ENCODE data around the gene S100A14. TPM values are rescaled to one million over a fixed set of nuclear protein-coding genes. Genes with fewer than 3 reads are reported as not detected.

S100A14 gene
- polyA plus RNA-seq, 3 donors from 2014 or later: not detected

DNA sequence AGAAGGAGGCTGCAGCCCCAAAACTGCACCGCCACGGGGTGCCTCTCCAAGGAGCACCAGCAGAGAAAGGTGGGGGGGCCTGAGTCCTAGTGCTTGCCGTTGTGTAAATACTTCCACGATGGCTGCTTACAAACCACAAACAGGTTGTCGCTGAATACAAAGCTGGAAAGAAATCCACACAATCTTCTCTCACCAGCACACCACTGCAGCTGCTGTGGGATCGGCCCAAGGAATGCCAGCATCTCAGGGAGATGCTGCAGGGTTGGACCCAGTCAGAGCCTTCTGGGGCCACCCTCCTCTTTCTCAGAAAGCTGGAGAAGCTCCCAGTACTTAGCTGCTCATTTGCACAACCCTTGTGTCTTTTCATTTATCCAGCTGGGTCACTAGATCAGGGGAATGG, 3.0 kb upstream of the S100A14 start:
- no peaks in the 10 kb centered on the region for H3K9me3 Mint-ChIP-seq
- H3K4me1 Mint-ChIP-seq: peaks cover 0 to 3% of the 10 kb centered on the region in 2 donors
- H3K27ac Mint-ChIP-seq: no peak overlapping the region
- DNase-seq: no peak
- H3K27me3 Mint-ChIP-seq (ENCODE audit: low read depth in 3 of 3): peaks cover 2 to 5% (median 2%) of the 10 kb centered on the region in 3 donors
- peaks cover 0 to 6% (median 0%) of the 10 kb centered on the region in 3 donors for H3K36me3 Mint-ChIP-seq
- H3K4me3 Mint-ChIP-seq: no peak overlapping the region

DNA sequence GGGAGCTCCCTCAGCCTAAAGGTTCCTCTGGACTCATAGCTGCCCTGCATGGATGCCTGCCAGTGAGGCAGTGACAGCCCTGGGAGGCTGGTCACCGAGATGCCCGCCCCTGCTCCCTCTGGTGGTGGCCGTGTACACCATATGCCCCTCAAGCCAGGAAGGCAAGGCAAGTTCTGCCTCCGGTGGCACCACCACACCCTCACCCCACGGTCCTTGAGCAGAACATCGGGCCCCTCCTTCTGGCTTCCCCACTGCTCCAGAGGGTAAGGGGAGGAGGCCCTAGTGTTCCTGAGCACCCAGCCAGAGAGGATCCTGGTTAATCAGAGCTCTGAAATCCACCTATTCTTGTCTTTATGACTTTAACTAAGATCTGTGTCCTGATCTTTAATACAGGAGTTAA, 1.5 kb upstream of the S100A14 start:
- H3K27ac Mint-ChIP-seq: no peak overlapping the region
- H3K9me3 Mint-ChIP-seq: no peaks in the 10 kb centered on the region
- H3K4me3 Mint-ChIP-seq: no peak overlapping the region
- DNase-seq: peak in 2 of 3 donors; percentile 53 to 54
- H3K4me1 Mint-ChIP-seq: peaks cover 0 to 3% of the 10 kb centered on the region in 2 donors
- no peaks in the 10 kb centered on the region for H3K36me3 Mint-ChIP-seq
- peaks cover 0 to 7% (median 2%) of the 10 kb centered on the region in 3 donors for H3K27me3 Mint-ChIP-seq (ENCODE audit: low read depth in 3 of 3)

DNA sequence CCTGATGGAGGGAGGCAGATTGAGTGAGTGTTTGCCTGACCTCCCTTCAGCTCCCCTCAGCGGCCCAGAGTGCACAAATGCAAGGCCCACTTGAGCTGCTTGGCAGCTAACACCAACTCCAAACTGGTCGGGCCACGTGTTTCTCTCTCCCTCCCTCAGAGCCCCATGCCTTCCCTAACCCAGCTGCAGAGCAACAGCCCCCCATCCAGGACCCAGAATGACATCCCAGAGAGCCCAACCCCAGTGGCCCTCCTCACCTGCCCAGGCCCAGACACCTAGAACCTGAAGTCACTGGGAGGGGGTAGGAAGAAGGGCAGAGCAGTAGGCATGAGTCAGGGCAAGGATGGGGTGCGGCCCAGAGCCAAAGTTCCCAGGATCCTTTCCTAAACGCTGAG, 789 bp upstream of the S100A14 start:
- Mint-ChIP-seq H3K4me1 (peaks cover 0 to 3% of the 10 kb centered on the region in 2 donors), H3K4me3 (no peak overlapping the region), H3K27ac (no peak overlapping the region), H3K9me3 (no peaks in the 10 kb centered on the region), H3K27me3 (ENCODE audit: low read depth in 3 of 3) (peaks cover 0 to 6% (median 2%) of the 10 kb centered on the region in 3 donors), H3K36me3 (no peaks in the 10 kb centered on the region)
- DNase-seq: no peak

- Mint-ChIP-seq H3K36me3 (no peaks in the 10 kb centered on the region), H3K27me3 (ENCODE audit: low read depth in 3 of 3) (peaks cover 0 to 6% (median 2%) of the 10 kb centered on the region in 3 donors), H3K9me3 (no peaks in the 10 kb centered on the region), H3K4me3 (no peak overlapping the region), H3K27ac (no peak overlapping the region), H3K4me1 (peaks cover 0 to 3% of the 10 kb centered on the region in 2 donors)
- no peak for DNase-seq
Measured at GRCh38 chr1:153615406-153615805, 719 bp downstream of the S100A14 start.

DNA sequence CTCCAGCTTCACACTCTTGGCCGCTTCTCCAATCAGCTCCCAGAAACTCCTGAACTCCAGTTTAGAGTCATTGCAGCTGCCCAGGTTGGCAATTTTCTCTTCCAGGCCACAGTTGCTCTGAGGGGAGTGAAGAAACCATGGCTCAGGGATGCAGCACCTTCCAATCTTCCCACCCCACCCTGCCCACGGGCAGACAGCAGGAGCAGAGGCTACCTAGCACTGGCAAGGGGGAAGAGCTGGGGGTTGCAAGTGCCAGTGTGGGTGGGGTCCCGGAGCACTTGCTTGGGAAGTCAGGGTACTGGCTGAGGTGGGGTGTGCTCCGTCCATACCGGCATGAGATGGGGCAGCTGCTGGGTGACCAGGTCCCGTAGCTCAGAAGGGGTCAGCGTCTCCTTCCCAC, 1.2 kb downstream of the S100A14 start:
- H3K27ac Mint-ChIP-seq: no peak overlapping the region
- H3K36me3 Mint-ChIP-seq: no peaks in the 10 kb centered on the region
- no peak for DNase-seq

GRCh38 chr1:153614189-153614900, 1.8 kb downstream of the S100A14 start:
- H3K4me3 Mint-ChIP-seq: no peak overlapping the region
- H3K4me1 Mint-ChIP-seq: peaks cover 0 to 3% of the 10 kb centered on the region in 2 donors
- no peaks in the 10 kb centered on the region for H3K9me3 Mint-ChIP-seq
- no peak overlapping the region for H3K27ac Mint-ChIP-seq
- no peaks in the 10 kb centered on the region for H3K36me3 Mint-ChIP-seq
- H3K27me3 Mint-ChIP-seq (ENCODE audit: low read depth in 3 of 3): peaks cover 0 to 5% (median 4%) of the 10 kb centered on the region in 3 donors
- DNase-seq: no peak

More for the DNA sequence above, 1.2 kb downstream of the S100A14 start:
- Mint-ChIP-seq H3K4me1 (peaks cover 0 to 3% of the 10 kb centered on the region in 2 donors), H3K9me3 (no peaks in the 10 kb centered on the region), H3K4me3 (no peak overlapping the region), H3K27me3 (ENCODE audit: low read depth in 3 of 3) (peaks cover 0 to 5% (median 4%) of the 10 kb centered on the region in 3 donors)

DNA sequence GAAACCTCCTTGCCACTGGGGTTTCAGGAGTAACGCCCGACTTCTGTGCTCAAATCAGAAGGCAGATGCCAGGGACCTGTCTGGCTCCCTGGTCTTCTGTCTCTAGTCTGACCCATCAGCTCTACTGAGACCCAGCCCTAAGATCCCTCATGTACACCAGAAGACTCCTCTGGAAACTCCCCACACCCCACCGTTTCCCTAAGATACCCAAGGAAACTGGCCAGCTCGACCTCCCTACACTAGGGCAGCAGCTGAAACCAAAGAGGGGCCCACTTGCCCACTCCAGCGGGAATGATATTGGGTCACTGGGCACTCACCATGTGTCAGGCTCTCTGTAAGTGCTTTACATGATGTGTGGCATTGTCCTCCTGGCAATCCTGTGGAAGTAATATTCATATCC, 2.7 kb downstream of the S100A14 start:
- Mint-ChIP-seq H3K27ac (no peak overlapping the region), H3K27me3 (ENCODE audit: low read depth in 3 of 3) (peaks cover 0 to 5% (median 4%) of the 10 kb centered on the region in 3 donors), H3K9me3 (no peaks in the 10 kb centered on the region), H3K4me3 (no peak overlapping the region), H3K4me1 (peaks cover 0 to 3% of the 10 kb centered on the region in 2 donors), H3K36me3 (no peaks in the 10 kb centered on the region)
- no peak for DNase-seq

- H3K9me3 Mint-ChIP-seq: no peaks in the 10 kb centered on the region
- H3K27me3 Mint-ChIP-seq (ENCODE audit: low read depth in 3 of 3): peaks cover 0 to 5% (median 4%) of the 10 kb centered on the region in 3 donors
- no peak within 1 kb of the TSS for H3K4me3 Mint-ChIP-seq
- DNase-seq: no peak
- H3K4me1 Mint-ChIP-seq: peaks cover 0 to 3% of the 10 kb centered on the region in 2 donors
- no peaks in the 10 kb centered on the region for H3K36me3 Mint-ChIP-seq
- H3K27ac Mint-ChIP-seq: no peak within 1 kb of the TSS
Measured at GRCh38 chr1:153612755-153613331, 3.3 kb downstream of the S100A14 start, which contains the start of gene S100A16. TSS of gene S100A16 (minus strand) at chr1:153613137. CDS start at chr1:153608151, 4,986 bp downstream.

GRCh38 chr1:153612111-153612754, 3.9 kb downstream of the S100A14 start:
- Mint-ChIP-seq H3K9me3 (no peaks in the 10 kb centered on the region), H3K27ac (no peak overlapping the region), H3K4me1 (no peaks in the 10 kb centered on the region), H3K36me3 (no peaks in the 10 kb centered on the region), H3K4me3 (no peak overlapping the region), H3K27me3 (ENCODE audit: low read depth in 3 of 3) (peaks cover 0 to 5% (median 4%) of the 10 kb centered on the region in 3 donors)
- no peak for DNase-seq

DNA sequence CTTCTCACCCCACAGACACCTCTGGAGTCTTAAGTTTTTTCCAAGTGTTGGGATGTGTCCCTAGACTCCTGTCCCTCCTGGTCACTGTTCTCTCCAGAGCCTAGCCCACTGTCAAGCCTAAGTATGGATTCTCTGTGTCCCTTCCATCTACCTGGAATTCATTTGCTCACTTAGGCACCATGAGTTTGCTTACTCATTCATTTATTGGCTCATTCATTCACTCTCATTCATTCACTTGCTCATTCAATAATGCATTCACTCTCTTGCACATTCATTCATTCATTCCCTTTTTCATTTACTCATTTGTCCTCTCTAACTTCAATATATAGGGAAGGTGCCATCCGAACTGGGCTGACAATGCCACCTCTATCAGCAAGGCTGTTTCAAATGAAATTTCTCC, 4.8 kb downstream of the S100A14 start:
- Mint-ChIP-seq H3K4me3 (no peak overlapping the region), H3K4me1 (no peaks in the 10 kb centered on the region), H3K9me3 (no peaks in the 10 kb centered on the region), H3K27ac (no peak overlapping the region), H3K27me3 (ENCODE audit: low read depth in 3 of 3) (peaks cover 0 to 5% (median 4%) of the 10 kb centered on the region in 3 donors), H3K36me3 (no peaks in the 10 kb centered on the region)
- no peak for DNase-seq

GRCh38 chr1:153610811-153611301, 5.3 kb downstream of the S100A14 start:
- Mint-ChIP-seq H3K27ac (no peak overlapping the region), H3K36me3 (no peaks in the 10 kb centered on the region), H3K4me1 (no peaks in the 10 kb centered on the region), H3K27me3 (ENCODE audit: low read depth in 3 of 3) (peaks cover 0 to 5% (median 4%) of the 10 kb centered on the region in 3 donors), H3K9me3 (no peaks in the 10 kb centered on the region), H3K4me3 (no peak overlapping the region)
- no peak for DNase-seq

GRCh38 chr1:153610334-153610733, 5.8 kb downstream of the S100A14 start:
- no peaks in the 10 kb centered on the region for H3K36me3 Mint-ChIP-seq
- H3K27ac Mint-ChIP-seq: no peak overlapping the region
- H3K4me3 Mint-ChIP-seq: no peak overlapping the region
- H3K27me3 Mint-ChIP-seq (ENCODE audit: low read depth in 3 of 3): peaks cover 0 to 5% (median 4%) of the 10 kb centered on the region in 3 donors
- H3K4me1 Mint-ChIP-seq: no peaks in the 10 kb centered on the region
- DNase-seq: no peak
- H3K9me3 Mint-ChIP-seq: no peaks in the 10 kb centered on the region

DNA sequence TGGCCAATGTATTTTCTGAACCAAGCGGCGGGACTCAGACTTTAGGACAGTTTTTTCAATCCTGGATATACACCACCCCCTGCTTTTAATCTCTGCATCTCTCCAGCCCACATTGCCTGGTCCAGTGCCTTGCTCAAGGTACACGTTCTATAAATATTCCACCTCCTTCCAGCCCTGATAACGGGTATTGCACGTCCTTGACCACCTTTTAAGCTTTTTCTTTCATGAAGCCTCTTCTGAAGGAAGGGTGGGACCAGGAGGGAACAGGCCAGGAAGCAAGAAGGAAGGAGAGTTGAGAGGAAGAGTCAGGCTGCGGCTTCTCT, 6.6 kb downstream of the S100A14 start:
- Mint-ChIP-seq H3K4me3 (no peak overlapping the region), H3K27ac (no peak overlapping the region), H3K36me3 (no peaks in the 10 kb centered on the region), H3K9me3 (no peaks in the 10 kb centered on the region), H3K27me3 (ENCODE audit: low read depth in 3 of 3) (peaks cover 0 to 5% (median 4%) of the 10 kb centered on the region in 3 donors), H3K4me1 (no peaks in the 10 kb centered on the region)
- no peak for DNase-seq

Data from immature natural killer cell (primary cell).